ENCODE results near the gene KLF11.

KLF11 gene

GRCh38 chr2:10075571-10076209 is 32.3 kb downstream of the KLF11 start:
- no peak for DNase-seq (ENCODE audit: low read depth)
- H3K4me3 ChIP-seq (ENCODE audit: low read depth, low read length) = no peak overlapping the region
- no peak for TF ChIP-seq CTCF (IDR thresholded peaks at IDR 0.05; ENCODE audit: insufficient read depth, low read depth, low read length, missing control alignments)

- TF ChIP-seq CTCF (IDR thresholded peaks at IDR 0.05; ENCODE audit: insufficient read depth, low read depth, low read length, missing control alignments) = no peak
- no peak for DNase-seq (ENCODE audit: low read depth)
- H3K4me3 ChIP-seq (ENCODE audit: low read depth, low read length) = no peak overlapping the region
These were observed 33.2 kb downstream of the KLF11 start for GRCh38 chr2:10076511-10076910.

- DNase-seq (ENCODE audit: low read depth) = no peak
- no peak overlapping the region for H3K4me3 ChIP-seq (ENCODE audit: low read depth, low read length)
- TF ChIP-seq CTCF (IDR thresholded peaks at IDR 0.05; ENCODE audit: insufficient read depth, low read depth, low read length, missing control alignments) = no peak
These were observed 33.7 kb downstream of the KLF11 start for GRCh38 chr2:10076988-10077527.

GRCh38 chr2:10078001-10078400 is 34.7 kb downstream of the KLF11 start:
- TF ChIP-seq CTCF (IDR thresholded peaks at IDR 0.05; ENCODE audit: insufficient read depth, low read depth, low read length, missing control alignments) = no peak
- no peak overlapping the region for H3K4me3 ChIP-seq (ENCODE audit: low read depth, low read length)
- DNase-seq (ENCODE audit: low read depth) = no peak

- no peak for TF ChIP-seq CTCF (IDR thresholded peaks at IDR 0.05; ENCODE audit: insufficient read depth, low read depth, low read length, missing control alignments)
- no peak for DNase-seq (ENCODE audit: low read depth)
- H3K4me3 ChIP-seq (ENCODE audit: low read depth, low read length) = peak overlapping the region; percentile 32
These were observed 35.4 kb downstream of the KLF11 start for GRCh38 chr2:10078704-10079265.

GRCh38 chr2:10079266-10079869 is 36.0 kb downstream of the KLF11 start:
- H3K4me3 ChIP-seq (ENCODE audit: low read depth, low read length) = peak overlapping the region; percentile 32
- no peak for DNase-seq (ENCODE audit: low read depth)
- TF ChIP-seq CTCF (IDR thresholded peaks at IDR 0.05; ENCODE audit: insufficient read depth, low read depth, low read length, missing control alignments) = no peak

Measured in GM12865 (cell line).